Spleen (tissue), 7 donors: Measurements from ENCODE around the gene EIF4B.

Source experiments
- CTCF ChIP-seq, 11 experiments: fragments of 200-600 bp in 7 of 11; fragments of 450-650 bp in 4 of 11; sonication (generic) in 4 of 11; IDR thresholded peaks in 8 of 11; conservative IDR thresholded peaks in 3 of 11; 1 replicate in 7 of 11; 2 replicates in 4 of 11; pipeline versions ENCODE4 v1.4.0 to v1.8.0; 2016 to 2021; ENCODE audit warnings: antibody characterized with exemption in 11 of 11, inconsistent platforms in 4 of 11, mild to moderate bottlenecking in 1 of 11
- POLR2A ChIP-seq, 3 donors: fragments of 450-650 bp; IDR thresholded peaks; one replicate each; pipeline ENCODE4 v1.5.1; 2017; ENCODE audit warnings: antibody characterized with exemption in 3 of 3, mild to moderate bottlenecking in 1 of 3
- POLR2AphosphoS5 ChIP-seq, 3 donors: sonication (generic); formaldehyde crosslinking; IDR thresholded peaks; one replicate each; pipeline ENCODE4 v1.5.1; 2017; ENCODE audit warnings: antibody characterized with exemption in 3 of 3
- donor health status: DM: no; HTN: no; CAD: no; lungs with moderate emphysema.
- donor health status: DM: no; HTN: no; CAD: no.
- donor health status: DM: no; HTN: no; CAD: no.

- TF ChIP-seq POLR2A (IDR thresholded peaks at IDR 0.05) = no peak
- TF ChIP-seq CTCF (IDR thresholded peaks at IDR 0.05 in 8 of 11, conservative IDR thresholded peaks at IDR 0.05 in 3 of 11) = no peak
- peak; percentile 21 to 75 (median 46) for TF ChIP-seq POLR2AphosphoS5 (IDR thresholded peaks at IDR 0.05)
These were observed 56.9 kb downstream of the EIF4B start for GRCh38 chr12:53062977-53063707.
